CMK (cell line): Measurements from ENCODE around the gene RBMS3.
"Not testable (repeated sequence)": the region's sequence is repeated elsewhere in the genome, so short reads cannot be mapped to it uniquely, and the experiment has no call there.

Source experiments
- DNase-seq: peaks from one replicate; pipeline ENCODE4 v3.0.0-alpha.2; 2010; ENCODE audit warnings: low read depth

The RBMS3 gene

DNA sequence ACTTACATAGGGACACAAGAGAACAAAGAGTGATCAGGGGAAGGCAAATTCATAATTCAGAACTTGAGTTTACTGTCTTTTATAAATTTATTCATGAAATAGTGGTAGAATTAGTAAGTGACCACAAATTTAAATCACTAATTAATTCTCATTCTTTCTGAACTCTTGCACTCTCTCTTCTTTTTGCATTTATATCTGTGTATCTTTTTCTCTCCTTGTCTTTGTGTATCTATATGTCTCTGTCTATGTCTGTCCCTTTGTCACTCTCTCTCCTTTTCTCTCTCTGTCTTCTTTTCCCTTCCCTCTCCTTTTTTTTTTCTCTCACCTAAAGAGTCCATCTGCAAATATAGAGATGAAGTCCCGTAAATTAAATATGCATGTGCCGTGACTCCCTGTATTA, 31.5 kb downstream of the RBMS3 start:
- DNase-seq: no peak

DNA sequence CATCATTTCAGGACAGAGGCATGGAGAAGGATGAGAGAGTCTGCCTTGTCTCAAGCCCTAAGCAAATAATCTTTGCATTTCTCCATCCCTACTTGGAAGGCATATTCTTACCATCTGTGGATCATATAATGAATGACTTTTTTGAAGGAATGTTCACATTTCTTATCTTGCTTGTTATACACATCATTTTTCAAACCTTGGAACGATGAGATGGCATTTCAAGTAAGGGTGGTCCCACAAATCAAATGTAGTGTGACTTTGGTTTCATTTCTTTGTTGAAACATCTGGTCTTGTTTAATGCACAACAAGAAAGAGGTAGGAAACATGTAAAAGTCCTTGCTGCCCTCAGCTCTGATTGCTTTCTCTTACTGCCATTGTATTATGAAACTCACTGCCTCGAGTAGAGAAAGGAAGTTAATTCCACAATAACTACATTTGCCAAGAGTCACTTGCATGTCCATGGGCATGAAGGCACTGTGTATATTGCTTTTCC, 32.1 kb downstream of the RBMS3 start:
- DNase-seq: no peak

DNA sequence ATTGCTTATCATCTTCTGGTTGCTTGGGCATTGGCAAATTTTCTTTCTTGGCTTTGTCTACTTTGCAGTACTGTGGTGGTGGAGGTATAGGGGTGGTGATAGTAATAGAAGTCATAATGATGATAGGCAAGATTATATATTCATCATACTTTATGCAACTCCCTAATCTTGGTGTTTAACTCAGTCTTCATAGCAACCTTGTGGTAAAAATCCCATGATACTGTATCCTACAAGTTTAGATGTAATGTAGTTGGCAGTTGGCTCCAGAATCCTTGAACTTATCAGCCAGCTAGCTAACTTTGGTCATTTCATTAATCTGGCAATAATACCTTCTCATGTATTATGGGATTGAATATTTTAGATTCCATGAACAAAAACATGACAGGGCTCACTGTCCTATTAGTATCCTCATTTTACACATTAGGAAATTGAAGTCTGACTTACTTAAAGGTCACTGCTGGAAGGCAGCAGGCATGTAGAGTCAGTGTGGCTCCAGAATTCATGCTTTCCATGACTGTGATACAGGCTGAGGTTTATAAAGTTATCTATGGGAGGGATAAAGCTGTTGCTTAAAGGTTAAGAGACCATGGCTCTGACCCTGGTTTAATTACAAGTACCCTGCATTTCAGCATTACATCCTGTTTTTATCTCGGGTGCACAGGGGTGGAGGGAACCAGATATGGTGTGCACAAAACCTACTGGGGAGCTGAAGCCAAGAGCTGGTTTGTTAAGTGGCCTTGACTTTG, 33.3 kb downstream of the RBMS3 start:
- no peak for DNase-seq

DNA sequence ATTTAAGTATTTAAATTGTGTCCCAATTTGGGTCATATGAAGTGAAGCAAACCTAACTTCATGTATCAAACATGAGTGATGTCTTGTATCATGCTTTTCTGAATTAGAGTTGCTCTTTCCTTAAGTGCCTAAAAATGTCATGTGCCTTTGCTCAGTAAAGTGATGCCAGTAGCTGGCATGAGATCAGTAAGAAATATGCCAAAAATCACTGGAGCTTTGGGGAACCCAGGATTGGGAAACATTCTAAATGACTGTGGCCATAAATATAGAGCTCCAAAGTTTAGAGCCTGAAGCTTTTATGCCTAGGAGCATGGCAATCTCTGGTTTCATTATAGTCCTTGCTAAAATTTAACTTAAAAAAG, 33.8 kb downstream of the RBMS3 start:
- no peak for DNase-seq

DNA sequence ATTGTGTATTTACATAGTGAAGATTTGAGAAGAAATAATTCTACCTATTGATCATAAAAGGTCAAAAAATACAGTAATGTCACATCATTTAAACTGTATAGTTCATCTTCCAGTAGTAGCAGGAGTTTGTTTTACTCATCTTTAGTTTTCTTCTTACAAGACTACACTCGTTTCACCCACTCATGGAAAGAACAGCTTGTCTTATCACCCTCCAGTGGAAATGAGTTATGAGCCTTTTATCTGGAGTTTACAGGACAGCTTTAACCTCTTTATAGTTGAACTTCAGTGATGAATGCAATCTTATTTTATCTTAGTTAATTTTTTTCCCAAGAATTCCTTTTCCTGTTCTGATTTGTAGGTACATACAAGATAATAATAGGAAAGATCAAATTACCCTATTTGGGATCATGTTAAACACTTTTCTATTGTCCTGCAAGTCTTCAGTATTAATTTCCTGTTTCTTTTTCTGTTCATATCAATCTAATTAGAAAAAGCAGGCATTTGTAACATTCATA, 36.8 kb downstream of the RBMS3 start:
- no peak for DNase-seq

DNA sequence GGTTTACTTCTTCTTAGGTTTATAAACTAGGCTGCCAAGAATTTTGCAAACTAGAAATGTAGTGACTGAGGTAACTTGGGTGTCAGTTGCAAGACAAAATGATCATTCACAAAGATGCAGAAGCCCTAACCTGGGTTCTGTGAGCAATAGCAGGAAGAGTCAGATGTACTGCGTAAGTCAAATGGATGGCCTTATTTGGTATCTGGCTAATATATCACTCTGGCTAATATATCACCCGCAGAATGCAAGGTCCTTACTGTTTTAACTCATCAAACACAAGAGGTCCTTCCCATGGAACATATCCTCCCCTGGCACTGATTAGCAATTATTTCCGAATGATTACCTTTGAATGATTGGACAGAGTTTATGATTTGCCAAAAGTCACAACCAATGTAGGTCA, 37.4 kb downstream of the RBMS3 start:
- DNase-seq: no peak

DNA sequence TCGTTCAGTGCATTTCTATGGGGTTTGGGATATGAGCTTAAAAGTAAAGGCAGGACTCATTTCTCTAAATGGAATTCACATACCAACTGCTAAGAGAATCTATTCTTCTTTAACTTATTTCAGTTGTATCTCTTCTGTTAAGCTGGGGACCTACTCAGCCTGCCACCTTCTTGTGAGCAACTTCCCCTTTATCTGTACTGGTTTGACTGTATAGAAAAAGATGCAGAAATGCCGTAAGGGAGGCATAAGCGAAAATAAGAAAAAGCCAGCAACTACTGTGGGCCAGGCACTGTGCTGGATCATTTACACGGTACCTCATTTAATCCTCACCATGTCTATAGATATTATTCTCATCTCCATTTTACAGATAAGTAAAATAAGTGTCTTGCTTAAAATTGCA, 38.4 kb downstream of the RBMS3 start:
- no peak for DNase-seq

DNA sequence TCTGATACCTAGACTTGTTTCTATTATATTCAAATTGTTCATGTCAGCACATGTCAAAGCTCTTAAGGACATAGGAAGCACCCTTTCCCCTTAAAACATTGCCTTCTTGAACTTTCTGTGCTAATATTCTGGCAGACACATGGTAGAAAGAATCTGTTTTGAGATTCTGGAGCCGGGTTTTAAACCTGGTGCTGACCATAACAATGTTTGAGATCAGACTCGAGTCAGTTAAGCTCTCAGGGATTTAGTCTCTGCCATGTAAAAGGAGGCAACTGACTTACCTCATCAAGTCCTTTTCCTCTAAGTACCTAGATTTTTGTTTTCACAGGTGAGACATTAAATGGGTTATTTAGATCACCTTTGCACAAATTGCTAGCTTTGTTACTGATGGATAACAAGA, 38.9 kb downstream of the RBMS3 start:
- DNase-seq: no peak

DNA sequence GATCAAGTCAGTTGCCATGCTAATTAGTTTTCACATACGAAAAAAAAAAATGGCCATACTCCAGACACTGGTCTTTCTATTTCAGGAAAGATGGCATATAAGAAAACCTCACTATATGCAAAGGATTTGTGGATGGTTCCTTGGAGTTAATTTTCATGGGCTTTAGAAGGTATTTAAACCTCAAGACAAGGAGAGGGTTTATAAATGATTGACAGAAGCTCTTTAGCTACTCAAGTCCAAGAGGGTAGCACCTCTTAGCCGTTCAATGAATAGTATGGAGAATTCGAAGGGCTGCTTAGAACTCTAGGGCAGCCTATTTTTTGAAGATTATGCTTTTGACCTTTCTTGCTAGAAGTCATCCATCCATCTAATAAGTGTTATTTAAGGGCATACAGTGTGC, 41.7 kb downstream of the RBMS3 start:
- no peak for DNase-seq

DNA sequence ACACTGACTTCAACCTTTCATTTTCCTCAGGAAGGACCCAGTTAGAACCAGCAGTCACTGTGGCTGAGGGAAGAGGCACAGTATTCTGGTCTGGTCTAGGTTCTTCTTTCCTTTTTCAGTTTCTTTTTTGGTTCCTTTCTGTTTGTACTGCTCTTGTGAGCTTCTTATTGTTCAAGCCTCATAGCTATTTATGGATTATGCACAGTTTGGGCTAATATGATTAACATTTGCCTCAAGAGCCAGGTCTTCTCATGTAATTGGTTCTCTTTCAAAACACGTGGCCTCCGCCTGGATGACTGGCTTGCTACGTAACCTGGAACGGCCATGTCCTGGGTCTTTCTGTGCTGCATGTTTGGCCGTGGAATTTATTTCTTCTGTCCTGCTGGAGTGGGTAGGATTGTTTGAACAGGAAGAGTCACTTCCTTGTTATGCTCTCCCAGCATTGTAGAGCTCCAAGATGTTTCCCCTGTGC, 43.3 kb downstream of the RBMS3 start:
- no peak for DNase-seq

DNA sequence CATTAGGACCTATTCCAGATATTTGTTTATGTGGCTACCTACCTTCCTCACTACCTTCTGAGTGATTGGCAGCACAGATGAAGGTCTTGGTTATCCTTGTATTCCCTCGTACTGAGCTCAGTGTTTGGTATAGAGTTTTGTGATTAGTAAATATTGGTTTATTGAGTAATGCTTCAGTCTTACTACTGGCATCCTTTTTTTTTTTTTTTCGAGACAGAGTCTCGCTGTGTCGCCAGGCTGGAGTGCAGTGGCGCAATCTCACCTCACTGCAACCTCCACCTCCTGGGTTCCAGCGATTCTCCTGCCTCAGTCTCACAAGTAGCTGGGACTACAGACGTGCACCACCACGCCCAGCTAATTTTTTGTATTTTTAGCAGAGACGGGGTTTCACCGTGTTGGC, 45.7 kb downstream of the RBMS3 start:
- DNase-seq: not testable (repeated sequence)

DNA sequence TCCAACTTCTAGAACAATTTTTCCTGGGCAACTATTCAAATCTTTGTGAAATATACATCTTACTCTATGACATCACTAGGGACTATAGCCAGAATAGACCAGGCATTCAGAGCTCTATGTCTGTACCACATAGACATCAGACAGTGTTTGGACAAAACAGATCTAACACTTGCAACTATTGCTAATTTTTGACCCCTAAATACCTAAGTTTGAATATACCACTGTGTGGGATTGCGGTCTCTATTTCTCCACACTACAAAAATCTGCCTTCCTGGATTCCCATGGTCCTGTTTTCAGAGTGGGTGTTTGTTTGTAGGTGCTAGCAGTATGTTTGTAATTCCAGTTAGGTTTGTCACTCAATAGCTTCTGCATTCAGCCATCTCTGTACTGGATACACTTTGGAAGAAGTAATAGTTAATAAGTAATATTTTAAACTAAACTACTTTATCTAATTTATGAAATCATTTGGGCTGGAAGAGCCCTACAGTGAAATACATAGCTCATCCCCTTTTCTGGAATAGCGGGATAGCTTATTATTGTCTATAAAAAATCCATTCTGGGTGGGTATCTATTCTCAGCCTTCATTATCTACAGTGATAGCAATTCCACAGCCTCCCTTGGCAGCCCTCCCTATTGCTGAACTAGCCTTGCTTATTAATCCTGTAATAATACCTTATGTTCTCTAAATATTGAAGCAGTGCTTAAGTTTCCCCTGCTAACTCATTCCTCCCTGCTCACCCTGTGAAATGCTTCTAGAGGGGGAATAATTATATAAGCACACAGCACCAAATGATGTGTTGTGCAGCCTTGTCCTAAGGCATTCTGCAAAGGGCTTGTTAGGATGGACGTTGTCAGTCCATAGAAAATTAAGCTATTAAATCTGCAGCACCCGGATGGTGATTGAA, 49.4 kb downstream of the RBMS3 start:
- DNase-seq: no peak

DNA sequence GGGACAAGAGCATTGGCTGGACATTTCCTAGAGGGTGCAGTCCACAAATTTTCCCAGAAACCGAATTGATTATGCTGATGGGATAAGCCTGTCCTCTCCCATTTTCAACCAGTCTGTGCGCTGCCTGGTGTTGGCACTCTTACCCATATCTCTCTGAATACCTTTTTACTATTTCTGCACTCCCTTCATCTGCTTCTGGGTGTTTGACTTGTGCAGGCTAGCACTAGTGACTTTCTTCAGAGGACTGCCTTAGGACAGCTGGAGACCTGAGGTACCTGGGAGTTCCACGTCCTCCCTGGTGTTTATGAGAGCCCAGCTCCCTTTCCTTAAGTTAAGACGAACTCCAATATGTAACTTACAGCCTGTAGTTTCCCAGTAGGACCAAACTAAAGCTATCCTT, 50.2 kb downstream of the RBMS3 start:
- no peak for DNase-seq

DNA sequence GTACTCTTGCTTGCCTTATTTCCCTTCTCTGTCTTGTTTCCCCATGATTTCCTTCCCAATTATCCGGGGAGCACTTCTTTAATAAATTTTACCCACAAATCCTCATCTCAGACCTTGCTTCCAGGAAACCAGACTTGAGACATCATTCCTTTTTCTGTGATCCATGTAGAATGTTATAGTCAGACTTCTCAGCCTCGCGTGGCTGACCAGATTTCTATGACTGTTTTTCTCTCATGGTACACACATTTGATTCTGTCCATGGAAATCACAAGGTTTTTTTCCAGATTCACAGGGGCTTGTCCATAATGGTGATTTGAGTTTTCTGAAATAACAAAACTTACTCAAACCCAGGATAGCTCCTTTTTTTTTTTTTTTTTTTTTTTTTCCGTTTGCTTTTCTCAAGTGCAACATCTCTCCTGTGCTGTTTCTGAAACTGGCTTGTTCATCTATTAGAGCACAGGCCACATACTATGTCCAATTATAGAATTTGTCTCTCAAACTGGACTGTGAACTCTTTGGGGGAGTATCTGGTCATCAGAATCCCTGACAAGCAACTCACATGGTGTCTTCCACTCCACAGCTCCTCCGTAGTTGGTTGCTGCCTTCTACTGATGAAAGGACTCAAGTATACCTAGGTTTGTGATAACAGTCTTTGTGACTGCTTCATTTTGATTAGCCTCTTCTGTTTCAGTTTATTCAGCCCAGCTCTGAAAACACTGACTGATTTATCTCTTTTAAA, 50.8 kb downstream of the RBMS3 start:
- DNase-seq: no peak

DNA sequence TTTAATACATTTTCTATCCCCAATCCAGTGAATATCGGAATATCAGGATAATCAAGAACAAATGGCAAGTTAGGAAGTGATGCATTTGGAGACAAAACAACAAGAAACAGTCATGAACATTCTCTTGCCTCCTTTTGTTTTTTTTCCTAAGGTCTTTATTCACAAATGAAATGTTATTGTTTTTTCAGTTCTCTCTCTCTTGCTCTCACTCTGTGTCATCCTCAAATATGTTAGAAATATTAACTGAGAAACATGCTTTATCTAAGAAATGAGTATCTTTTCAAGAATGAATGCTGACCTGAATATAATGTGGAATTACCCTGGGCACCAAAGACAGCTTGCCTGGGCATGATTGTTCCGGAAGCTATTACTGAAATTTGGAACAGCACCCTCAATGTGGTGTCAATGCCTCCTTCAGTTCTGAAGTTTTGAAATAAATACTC, 51.3 kb downstream of the RBMS3 start:
- no peak for DNase-seq

DNA sequence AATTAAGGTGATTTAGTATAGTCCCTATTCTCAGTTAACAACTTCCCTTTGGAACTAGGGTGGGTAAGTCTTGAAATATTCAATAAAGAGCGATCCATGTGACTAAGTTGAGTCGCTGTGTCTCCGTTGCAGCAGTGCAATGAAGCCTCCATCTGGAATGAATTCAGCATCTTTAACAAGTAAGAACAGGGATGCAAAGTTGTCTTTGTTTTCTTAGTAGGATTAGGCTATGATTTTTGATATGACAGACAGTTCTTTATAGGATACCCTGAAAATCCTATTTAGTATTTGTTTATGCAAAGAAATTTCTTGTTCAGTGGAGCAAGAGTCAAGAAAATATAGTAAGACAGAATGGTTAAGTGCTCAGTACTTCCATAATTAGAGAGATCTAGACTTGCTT, 52.7 kb downstream of the RBMS3 start:
- no peak for DNase-seq

DNA sequence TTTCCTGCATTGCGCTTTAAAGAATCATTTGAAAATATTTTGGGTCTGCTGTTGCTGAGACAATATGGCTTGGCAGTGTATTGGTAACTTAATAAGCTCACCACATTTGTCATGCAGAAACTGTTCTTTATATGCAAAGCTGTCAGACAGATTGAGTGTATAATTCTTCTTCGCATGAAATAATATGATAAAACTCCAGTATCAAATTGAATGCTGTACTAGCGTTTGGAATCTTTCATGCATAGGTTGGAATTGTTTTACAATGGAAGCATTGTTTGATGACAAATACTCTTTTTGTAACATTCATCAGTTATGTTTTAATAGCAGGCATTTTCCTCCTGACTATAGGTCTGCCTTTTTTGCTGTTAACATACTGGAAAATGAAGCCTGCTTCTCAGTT, 53.8 kb downstream of the RBMS3 start:
- no peak for DNase-seq

DNA sequence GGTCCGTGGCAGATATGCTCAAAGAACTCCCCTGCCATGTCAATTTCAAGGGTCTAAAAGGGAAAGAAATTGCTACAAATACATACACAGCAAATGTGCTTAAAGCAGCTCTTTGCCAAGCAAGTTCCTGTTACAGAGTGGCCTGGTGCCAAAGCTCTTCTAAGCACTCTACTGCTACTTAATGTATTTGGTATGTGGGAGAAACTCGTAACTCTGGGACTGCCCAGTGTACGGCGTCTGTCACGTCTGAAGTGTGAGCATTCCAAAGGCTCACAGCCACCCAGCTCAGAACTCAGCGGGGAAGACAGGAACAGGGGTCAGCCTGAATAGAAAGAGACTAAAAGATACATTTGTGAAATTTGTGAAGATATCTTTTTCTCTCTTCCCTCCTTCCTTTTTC, 54.6 kb downstream of the RBMS3 start:
- DNase-seq: no peak

DNA sequence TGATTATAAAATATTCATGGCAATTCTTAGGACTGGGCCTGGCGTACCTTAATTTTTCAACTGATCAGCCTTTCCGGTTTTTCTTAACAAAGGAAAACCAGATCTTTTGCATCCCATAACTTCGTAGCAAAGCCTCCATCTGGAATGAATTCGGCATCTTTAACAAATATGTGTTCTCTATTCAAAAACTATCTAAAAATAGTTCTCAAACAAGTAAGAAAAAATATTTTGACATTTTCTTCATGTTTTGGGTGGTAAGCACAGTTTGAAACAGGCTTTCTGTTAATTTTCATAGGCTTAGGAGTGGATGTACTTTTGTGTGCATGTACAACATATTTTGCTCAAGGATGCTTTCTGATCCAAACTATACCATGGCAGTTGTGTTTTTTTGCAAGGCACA, 55.1 kb downstream of the RBMS3 start:
- DNase-seq: no peak

DNA sequence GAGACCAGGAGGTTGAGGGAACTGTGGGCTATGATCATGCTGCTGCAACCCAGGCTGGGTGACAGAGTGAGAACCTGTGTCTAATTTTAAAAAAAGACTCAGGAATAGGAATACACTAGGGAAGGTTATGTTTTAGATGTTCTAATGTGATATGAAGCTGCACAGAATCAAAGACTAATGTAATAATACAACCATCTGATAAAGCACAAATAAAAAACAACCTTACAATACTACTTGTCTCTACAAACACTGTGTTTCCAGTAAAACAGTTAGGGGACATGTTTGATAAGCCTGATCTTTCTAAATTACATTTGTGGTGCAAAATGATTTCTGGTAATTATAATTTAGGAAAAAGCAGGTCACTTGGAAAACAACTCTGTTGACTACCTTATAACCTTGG, 56.7 kb downstream of the RBMS3 start:
- no peak for DNase-seq

DNA sequence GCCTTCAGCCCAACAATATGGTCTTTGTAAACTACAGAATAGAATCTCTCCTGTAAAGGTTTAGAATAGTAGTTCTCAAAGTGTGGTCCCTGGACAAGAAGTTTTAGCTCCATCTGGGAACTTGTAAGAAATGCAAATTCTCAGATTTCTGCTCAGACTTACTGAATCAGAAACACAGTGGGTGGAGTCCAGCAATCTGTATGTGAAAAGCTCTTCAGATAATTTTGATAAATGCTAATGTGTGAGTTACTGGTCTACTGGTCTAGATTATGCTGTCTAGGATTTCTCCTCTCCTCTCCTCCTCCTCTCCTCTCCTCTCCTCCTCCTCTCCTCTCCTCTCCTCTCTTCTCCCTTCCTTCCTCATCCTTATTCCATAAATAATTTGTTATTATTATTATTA, 57.5 kb downstream of the RBMS3 start:
- no peak for DNase-seq
